HG02840 (cell line): ENCODE data around the gene DNAJC22.
"Not testable (repeated sequence)": the region's sequence is repeated elsewhere in the genome, so short reads cannot be mapped to it uniquely, and the experiment has no call there.

Experiments used
- ATAC-seq: cut with Tn5 transposase; IDR thresholded peaks from one replicate; pipeline ENCODE4 v1.9.1; 2021; ENCODE audit warnings: mild to moderate bottlenecking, moderate library complexity, moderate number of reproducible peaks; ENCODE audit not compliant: unreplicated experiment, low FRiP score

Gene DNAJC22

DNA sequence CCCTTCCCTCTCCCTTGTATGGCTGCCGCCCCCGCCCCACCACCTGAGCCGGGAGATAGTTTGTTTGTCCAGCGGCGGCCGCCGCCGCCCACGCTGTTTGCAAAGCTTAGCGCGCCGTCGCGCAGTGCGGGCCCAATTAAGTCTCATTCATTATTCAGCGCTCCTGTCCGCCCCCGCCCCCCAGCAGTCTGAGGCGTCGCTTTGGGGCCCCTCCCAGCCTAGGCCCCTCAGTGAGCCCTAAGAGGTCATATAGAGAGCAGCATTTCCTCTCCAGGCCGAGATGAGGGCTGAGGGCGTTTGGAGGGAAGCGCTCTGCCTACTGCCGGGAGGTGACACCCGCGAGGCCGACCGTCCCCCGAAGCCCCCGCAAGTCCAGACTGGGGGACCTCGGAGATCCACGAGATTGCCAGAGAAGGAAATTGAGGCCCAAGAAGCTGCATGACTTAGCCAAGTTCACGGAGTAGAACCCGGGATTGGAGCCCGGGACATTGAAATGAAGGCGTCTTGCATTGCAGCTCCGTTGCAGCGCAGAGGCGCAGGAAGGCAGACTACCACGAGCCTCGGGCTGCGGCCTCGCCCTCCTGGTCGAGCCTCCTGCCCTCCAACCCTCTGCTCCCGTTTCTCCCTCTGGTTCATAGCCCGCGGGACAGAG is at the start of gene DNAJC22:
TSS of gene DNAJC22 (plus strand) at position 230 of the 652 bp plus-strand sequence. CDS start 1,985 bp downstream, outside the sequence.
- no peak for ATAC-seq

DNA sequence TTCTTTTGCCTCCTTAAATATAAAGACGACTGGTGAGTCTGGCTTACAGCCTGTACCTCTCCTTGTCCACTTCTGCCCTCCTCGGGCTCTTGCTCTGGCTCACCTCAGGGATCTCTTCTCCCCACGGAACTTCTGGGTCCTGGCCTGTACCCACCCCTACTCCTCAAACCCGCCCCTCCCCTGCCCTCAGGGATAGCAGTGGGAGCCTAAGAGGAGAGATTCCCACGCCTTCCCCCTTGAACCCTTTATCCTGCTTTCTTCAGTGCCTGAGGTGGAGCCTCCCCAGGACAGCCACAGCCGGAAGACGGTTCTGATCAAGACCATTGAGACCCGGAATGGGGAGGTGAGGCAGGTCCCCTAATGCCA is 49.0 kb upstream of the DNAJC22 start:
- no peak for ATAC-seq

DNA sequence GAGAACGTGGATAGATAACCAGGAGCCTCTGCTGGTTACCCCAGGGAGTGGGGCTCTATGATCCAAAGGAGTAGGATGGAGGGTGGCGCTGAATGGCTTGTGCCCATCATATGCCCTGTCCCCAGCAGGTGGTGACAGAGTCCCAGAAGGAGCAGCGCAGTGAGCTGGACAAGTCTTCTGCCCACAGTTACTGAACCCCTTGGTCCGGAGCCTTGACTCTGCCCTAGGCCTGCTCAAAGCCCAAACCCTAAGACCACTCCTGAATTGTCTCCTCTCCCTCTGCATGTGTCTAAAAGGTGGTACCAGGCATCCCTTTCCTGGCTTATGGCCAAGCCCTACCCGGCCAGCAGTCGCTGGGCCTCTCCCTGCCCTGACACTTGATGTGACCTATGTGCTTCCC is 48.5 kb upstream of the DNAJC22 start:
- ATAC-seq = no peak

DNA sequence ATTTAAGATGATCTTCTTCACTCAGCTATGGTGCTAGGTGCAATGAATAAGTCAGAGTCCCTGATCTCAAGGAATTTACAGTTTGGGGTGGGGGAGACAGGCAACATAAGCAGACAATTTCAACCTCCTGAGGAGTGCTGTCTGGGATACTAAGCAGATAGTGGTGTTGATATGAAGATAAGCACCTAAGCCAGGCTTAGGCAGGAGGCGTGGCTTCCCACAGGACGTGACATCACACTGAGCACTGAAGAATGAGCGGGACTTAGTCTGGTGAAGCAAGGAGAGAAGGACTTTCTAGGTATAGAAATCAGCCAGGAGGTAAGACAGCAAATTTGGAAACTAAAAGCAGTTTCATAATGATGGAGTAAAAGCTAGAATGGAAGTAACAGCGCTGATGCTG is 44.9 kb upstream of the DNAJC22 start:
- ATAC-seq = no peak

DNA sequence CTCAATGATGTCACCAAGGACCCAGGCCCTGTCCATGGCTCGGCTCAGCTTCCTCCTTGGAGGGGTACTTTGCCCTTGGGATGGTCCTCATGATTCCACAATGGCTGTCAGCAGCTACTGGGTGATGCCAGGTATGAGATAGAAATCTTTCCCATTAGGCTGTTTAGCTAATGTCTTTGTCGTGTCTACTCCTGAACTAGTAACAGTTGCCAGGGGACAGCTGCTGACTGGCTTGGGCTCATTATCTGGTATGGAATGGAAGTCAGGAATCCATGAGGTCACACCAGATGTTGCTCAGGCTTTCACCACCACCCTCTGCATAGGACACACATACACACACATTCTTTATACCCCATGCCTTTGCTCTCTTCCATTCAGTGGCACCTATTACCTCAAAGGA is 42.5 kb upstream of the DNAJC22 start:
- no peak for ATAC-seq

DNA sequence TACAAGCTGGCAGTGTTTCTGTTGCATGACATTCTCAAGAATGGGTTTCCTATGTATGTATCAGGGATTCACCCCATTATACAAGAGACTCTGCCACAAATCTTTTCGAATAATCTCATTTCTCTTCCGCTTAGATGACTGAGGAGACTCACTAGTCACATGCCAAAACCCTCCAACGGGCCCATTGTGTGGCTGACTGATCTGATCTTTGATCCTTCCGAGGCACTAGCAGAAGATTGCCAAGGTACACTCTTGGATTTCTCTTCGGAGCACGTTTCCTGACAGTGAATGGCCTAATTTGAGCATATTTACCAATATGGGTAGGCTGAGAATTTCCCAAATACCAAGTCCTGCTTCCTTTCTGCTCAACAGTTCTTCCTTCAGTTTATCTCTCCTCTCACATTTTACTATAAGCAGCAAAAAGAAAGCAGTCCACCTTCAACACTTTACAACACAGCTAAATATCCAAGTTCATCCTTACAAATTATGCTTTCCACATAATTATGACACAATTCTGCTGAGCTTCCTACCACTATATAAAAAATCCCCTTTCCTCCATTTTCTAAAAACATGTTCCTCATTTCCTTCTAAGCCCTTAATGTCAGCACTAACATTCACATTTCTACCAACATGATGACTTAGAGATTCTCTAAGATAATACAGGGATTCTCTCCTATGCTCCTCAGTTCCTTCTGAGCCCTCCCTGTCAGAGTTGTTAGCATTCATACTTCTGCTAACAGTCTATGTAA is 40.8 kb upstream of the DNAJC22 start:
- no peak for ATAC-seq

DNA sequence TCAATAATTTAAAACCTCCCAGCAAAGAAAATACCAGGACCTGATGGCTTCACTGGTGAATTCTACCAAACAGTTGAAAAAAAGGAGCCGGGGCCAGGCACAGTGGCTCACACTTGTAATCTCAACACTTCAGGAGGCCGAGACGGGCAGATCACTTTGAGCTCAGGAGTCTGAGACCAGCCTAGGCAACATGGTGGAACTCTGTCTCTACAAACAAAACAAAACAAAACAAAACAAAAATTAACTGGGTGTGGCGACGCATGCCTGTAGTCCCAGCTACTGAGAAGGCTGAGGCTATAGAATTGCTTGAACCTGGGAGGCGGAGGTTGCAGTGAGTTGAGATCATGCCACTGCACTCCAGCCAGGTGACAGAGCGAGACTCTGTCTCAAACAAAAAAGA is 37.3 kb upstream of the DNAJC22 start:
- ATAC-seq = no peak

DNA sequence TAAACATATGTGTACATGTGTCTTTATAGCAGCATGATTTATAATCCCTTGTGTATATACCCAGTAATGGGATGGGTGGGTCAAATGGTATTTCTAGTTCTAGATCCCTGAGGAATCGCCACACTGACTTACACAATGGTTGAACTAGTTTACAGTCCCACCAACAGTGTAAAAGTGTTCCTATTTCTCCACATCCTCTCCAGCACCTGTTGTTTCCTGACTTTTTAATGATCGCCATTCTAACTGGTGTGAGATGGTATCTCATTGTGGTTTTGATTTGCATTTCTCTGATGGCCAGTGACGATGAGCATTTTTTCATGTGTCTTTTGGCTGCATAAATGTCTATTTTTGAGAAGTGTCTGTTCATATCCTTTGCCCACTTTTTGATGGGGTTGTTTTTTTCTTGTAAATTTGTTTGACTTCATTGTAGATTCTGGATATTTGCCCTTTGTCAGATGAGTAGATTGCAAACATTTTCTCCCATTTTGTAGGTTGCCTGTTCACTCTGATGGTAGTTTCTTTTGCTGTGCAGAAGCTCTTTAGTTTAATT is 36.2 kb upstream of the DNAJC22 start:
- not testable (repeated sequence) for ATAC-seq

DNA sequence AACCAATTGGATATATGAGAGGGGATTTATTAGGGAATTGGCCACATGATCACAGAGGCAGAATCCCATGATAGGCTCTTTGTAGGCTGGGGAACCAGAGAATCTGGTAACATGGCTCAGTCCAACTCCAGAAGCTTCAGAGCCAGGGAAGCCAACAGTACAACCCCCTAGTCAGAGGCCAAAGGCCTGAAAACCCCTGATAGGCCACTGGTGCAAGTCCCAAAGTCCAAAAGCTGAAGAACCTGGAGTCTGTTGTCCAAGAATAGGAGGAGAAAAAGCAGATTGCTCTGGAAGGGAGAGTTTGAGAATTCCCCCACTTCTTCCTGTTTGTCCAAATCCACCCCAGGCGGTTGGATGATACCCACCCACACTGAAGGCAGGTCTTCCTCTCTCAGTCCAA is 31.9 kb upstream of the DNAJC22 start:
- ATAC-seq = no peak

DNA sequence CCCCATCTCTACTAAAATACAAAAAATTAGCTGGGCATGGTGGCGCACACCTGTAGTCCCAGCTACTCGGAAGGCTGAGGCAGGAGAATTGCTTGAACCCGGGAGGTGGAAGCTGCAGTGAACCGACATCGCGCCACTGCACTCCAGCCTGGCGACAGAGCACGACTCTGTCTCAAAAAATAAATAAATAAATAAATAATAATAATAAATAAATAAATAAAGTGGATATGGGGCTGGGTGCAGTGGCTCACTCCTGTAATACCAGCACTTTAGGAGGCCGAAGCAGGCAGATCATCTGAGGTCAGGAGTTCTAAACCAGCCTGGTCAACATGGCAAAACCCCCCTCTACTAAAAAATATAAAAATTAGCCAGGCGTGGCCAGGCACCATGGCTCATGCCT is 29.6 kb upstream of the DNAJC22 start:
- not testable (repeated sequence) for ATAC-seq

DNA sequence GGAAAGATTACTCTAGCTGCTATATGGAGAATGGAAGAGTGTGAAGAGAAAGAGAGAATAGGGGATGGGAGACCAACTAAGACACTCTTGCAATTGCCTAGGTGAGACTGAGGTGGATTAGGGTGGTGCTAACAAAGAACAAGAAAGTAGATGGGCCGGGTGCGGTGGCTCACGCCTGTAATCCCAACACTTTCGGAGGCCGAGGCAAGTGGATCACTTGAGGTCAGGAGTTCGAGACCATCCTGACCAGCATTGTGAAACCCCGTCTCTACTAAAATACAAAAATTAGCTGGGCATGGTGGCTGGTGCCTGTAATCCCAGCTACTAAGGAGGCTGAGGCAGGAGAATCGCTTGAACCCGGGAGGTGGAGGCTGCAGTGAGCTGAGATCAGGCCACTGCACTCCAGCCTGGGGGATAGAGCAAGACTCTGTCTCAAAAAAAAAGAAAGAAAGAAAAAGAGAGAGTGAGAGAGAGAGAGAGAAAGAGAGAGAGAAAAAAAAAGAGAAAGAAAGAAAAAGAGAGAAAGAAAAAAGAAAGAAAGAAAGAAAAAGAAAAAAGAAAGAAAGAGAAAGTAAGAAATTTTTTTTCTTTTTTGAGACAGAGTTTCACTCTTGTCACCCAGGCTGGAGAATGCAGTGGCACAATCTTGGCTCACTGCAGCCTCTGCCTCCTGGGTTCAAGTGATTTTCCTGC is 26.1 kb upstream of the DNAJC22 start:
- not testable (repeated sequence) for ATAC-seq

DNA sequence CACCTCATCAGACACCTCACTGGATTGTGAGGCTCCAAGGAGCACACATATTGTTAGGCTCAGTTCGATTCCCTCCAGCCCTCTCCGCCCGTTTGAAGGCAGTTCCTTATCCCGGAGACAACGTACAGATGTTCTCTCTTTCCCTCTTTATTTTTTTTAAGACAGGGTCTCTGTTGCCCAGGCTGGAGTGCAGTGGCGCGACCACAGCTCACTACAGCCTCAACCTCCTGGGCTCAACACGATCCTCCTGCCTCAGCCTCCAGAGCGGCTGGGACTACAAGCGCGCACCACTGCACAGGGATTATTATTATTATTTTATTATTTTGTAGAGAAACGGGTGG is 24.4 kb upstream of the DNAJC22 start:
- ATAC-seq = no peak

DNA sequence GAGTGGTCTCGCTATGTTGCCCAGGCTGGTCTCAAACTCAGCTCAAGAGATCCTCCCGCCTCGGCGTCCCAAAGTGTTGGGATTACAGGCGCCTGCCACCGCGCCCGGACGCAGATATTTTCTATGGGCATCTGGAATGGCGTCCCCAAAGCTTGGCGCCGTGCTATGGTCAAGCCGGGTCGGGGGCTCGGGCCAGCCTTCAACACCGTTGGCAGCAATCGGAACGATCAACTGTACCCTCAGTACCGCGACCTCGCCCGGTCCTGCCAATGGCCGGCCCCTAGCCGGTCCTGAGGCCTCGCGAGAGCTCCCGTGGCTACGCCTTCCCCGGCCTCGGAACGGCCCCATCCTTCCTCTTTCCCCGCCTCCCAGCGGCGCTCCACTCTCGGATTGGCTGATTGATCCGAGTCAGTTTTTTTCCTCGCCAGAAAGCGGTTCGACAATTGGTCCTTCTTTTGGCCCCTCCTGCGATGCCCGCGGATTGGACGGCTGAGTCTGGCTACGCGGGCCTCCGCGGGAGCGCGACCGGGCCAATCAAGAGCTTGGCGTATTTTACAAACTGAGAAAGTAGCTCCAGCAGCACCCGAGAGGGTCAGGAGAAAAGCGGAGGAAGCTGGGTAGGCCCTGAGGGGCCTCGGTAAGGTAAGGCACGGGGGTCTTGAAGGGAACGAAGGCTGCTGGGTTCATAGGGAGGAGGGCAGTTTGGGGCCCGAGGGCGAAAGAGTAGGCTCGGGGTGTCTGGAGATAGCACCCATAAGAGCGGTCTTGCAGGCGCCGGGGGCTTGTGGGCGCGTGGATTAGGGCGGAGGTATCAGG is 23.8 kb upstream of the DNAJC22 start, which contains the start of gene TROAP:
TSS of gene TROAP (plus strand) at position 548 of the 816 bp plus-strand sequence. CDS start 354 bp downstream, outside the sequence.
- ATAC-seq = peak; percentile 97

DNA sequence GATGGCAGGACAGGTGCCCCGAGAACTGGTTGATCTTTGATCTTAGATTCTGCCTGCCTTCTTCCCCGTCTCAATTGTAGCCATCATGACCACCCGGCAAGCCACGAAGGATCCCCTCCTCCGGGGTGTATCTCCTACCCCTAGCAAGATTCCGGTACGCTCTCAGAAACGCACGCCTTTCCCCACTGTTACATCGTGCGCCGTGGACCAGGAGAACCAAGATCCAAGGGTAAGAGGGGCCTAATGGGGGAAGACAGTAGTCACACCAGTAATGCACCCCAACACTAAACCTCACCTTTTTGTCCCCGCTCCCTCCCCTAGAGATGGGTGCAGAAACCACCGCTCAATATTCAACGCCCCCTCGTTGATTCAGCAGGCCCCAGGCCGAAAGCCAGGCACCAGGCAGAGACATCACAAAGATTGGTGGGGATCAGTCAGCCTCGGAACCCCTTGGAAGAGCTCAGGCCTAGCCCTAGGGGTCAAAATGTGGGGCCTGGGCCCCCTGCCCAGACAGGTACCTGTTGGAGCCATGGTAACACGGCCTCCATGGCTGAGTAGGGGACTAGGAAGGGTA is 23.1 kb upstream of the DNAJC22 start:
- ATAC-seq = no peak

DNA sequence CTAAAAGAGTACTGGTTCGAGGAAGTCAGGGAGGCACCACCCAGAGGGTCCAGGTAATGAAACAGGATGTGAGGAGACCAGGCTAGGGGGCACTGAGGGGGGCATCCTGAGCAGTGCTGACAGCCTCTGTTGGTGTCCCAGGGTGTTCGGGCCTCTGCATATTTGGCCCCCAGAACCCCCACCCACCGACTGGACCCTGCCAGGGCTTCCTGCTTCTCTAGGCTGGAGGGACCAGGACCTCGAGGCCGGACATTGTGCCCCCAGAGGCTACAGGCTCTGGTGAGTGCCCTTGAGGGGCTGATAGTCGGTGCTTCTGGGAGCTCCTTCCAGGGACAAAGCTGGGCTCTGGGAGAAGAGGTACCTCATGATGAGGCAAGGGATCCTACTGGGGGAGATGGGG is 21.1 kb upstream of the DNAJC22 start:
- ATAC-seq = no peak

DNA sequence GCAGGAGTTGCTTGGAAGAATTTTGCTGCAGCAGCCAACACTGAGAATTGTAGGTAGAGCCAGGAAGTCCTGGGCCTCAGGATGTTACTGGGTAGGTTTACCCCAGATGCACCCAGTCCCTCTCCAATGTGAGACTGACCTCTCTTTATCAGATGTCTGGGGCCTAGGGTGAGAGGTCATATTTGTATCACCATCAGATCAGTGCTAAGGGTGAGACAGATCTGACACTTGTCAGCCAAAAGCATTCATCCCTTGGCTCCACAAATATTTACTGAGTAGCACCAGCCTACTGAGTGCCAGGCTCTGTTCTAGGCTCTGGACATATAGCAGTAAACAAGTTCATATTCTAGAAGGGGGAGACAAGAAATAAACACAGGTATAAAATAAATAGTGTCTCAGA is 19.3 kb upstream of the DNAJC22 start:
- no peak for ATAC-seq

DNA sequence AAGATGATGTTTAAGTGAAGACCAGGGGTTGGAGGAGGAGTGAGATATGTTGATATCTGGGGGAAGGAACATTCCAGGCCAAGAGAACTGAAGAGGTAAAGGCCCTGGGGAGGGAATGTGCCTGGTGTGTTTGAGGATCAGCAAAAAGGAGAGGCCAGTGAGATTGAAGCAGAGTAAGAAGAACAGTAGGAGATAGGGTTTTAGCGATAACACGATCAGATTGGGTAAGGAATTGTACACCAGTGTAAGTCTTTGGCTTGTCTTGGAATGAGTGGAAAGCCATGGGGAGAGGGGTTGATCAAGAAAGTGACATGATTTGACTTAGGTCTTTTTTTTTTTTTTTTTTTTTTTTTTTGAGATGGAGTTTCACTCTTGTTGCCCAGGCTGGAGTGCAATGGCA is 18.8 kb upstream of the DNAJC22 start:
- no peak for ATAC-seq

DNA sequence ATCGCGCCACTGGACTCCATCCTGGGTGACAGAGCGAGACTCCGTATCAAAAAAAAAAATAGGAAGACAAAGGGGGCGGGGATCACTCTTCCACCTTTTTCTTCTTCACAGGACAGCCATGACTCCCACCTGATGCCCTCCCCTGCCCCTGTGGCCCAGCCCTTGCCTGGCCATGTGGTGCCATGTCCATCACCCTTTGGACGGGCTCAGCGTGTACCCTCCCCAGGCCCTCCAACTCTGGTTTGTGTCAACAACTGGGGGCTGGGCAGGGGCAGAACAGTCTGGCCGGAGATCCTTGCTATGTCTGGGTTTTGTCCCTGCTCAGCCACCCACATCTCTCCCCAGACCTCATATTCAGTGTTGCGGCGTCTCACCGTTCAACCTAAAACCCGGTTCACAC is 17.9 kb upstream of the DNAJC22 start:
- no peak for ATAC-seq

DNA sequence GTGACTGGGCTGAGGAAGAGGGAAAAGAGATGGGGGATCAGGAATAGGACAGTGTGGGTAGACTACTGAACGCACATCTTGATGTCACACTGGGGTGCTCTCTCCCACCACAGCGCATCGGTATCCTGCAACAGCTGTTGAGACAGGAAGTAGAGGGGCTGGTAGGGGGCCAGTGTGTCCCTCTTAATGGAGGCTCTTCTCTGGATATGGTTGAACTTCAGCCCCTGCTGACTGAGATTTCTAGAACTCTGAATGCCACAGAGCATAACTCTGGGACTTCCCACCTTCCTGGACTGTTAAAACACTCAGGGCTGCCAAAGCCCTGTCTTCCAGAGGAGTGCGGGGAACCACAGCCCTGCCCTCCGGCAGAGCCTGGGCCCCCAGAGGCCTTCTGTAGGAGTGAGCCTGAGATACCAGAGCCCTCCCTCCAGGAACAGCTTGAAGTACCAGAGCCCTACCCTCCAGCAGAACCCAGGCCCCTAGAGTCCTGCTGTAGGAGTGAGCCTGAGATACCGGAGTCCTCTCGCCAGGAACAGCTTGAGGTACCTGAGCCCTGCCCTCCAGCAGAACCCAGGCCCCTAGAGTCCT is 16.6 kb upstream of the DNAJC22 start:
- ATAC-seq = no peak
